ENCODE measurements around the gene KRT36.
A peak's percentile ranks its signal among the peaks of the same experiment; 100 is the strongest.

The KRT36 gene

DNA sequence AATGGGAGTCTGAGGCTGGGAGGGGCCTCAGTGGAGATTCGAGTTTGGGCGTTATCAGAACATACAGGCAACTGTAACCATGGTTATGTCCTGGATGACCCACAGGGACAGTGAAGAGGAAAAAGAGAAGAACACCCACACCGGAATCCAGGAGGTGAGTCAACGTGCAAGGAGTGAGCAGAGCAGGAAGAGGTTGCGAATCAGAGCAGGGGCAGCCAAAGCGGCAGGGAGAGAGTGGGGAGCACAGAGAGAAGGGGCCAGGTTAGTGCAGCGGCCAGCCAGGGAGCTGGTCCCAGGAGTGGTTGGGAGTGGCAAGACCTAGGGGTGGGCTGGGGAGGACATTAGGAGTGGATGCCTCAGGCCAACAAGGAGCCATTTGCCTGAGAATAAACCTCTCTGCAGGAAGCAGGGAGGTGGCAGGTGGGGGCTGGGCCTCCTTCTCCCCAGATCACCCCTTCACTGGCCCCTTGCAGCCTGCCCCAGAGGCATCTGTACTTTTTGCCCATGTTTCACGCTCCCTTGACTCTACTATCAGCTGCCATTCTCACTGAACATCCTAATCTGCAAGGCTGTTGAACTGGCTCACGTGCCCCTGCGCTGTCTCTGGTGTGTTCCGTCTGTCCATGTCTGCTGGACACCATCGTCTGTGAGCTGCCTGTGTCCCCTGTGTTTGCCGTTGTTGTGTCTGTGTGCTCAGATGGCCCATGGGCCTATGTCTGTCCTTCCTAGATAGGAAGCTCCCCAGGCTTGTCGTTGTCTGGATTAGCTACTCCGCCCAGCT, 10.6 kb upstream of the KRT36 start:
- DNase-seq, result no peak

DNA sequence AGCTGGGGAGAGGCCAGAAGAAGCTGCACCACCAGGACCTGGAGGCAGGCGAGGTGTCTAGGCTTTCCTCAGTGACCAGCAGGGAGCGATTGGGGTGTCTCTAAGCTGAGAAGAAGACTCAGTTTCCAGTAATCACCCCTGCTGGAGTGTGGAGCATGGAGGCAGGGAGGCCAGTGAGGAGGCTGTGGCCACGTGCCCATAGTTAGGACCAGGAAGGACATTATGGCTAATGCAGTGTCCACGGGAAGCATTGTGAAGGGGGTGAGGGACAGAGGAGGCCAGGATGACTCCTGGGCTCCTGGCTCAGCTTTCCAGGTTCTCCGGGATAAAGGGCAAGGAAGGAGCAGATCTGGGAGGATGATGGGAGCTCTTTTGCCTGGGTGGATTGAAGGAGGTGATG, 10.0 kb upstream of the KRT36 start:
- no peak for DNase-seq

- DNase-seq, result no peak
Measured at GRCh38 chr17:41498276-41498675, 8.6 kb upstream of the KRT36 start.

- peak; percentile 51 for DNase-seq
Measured at GRCh38 chr17:41496803-41497484, 7.2 kb upstream of the KRT36 start.

DNA sequence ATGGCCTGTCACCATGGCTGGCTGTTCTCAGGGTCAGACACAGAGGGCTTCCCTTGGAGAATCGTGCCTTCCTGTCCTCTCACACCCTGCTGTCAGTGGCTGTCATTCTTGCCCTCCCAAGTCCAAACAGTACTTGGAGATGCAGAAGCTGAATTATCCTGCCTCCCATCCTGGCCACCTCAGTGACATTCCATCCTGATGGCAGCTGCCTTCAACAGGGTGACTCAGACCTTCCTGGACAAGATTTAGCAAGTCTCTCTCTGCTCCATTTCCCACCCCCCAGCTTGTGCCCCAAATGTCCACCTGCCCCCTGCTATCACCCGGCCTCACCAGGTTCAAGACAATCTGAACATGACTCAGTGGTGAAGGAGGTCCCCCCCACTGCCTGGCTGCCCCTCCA, 4.8 kb upstream of the KRT36 start:
- DNase-seq, result no peak

DNA sequence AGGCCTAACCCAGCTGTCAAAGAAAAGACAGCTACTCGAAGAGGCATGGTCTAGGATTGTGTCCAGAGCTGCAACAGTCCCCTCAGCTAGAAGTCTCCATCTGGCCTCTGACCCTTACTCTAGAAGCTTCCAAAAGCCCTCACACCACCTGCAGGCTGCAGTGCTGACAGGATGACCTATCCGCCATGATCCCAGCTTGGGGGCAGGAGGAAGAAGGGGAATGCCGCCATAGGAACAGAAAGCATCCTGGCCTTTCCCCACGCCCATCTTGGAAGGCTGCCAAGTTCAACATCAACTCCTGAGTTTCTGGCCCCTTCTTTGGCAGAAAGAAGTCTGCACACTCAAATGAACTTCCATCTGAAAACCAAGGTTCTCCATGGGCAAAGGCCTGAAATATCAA, 3.1 kb upstream of the KRT36 start:
- no peak for DNase-seq

DNA sequence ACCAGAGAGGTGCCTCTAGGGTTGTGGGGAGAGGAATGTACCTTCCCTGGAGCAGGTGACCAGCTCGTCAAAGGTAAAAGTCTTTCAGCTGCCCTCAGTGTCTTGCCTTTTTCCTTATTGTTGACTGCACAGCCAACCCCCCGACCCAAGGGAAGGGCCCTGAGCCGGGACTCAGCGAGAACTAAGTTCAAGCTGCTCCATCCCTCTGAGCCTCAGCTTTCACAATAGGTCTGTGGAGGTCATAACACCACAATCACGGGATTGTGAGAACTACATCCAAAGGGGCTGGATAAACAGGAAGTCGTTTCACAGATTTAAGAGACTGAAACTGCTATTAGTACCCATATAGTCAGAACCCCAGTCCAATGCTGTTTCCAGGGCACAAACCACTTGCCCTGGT, 2.6 kb upstream of the KRT36 start:
- no peak for DNase-seq

DNA sequence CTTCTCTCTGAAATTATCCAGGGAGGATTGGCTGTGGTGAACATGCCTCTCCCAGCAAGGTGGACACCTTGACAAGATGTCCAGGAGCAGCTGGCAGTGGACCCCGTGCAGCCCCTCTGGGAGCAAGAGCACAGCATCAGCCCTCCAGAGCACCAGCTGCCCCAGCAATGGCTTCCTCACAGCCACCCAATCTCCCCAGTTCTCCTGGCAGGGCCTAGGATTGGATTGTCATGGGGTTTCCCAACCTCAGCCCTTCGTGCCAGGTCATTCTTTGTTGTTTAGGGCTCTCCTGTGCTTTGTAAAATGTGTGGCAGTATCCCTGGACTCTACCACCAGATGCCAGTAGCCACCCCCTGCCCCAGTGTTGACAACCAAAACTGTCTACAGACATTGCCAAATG, 1.8 kb upstream of the KRT36 start:
- no peak for DNase-seq

DNA sequence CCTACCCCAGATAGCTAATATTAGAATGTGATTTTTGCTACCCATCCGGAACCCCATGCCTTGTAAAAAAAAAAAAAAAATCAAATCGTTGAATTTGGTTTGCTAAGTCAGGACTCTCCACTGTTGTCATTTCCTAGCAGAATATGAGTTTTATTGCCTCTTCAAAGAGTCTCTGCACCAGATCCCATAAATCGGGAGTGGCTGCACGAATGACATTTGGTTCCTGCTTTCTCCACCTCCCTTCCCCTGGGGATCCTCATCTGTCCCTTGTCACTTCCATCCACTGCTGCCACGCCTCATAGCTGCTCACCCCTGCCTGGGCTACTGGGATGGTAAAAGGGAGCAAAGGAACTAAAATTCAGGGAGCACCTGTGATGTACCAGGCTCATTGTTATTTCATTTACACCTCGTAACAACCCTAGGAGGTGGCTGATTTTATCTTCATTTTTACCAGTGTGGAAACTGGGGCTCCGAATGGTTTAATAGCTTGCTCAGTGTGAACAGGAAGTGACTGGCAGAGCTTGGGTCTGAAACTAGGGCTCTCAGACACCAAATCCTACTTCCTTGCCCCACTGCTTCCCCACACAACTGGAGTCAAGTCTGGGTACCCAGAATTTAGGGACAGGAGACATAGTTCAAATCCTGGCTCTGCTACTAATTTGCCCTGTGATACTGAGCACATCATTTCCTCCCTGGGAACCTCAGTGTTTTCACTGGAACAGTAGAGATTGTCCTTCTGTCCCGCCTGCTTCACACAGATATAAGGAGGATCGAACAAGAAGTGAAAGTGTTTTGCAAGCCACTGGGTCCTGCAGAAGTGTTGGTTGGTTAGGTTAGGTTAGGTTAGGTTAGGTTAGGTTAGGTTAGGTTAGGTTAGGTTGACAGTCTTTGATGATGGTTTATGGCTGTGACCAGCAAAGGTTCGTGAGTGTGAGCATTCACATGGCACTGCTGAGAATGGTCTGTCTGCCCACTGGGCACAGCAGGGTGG, 585 bp upstream of the KRT36 start:
- DNase-seq, result no peak

- DNase-seq, result no peak
Measured at GRCh38 chr17:41486809-41487530, 2.7 kb downstream of the KRT36 start.

GRCh38 chr17:41486316-41486715, 3.4 kb downstream of the KRT36 start:
- DNase-seq, result no peak

DNA sequence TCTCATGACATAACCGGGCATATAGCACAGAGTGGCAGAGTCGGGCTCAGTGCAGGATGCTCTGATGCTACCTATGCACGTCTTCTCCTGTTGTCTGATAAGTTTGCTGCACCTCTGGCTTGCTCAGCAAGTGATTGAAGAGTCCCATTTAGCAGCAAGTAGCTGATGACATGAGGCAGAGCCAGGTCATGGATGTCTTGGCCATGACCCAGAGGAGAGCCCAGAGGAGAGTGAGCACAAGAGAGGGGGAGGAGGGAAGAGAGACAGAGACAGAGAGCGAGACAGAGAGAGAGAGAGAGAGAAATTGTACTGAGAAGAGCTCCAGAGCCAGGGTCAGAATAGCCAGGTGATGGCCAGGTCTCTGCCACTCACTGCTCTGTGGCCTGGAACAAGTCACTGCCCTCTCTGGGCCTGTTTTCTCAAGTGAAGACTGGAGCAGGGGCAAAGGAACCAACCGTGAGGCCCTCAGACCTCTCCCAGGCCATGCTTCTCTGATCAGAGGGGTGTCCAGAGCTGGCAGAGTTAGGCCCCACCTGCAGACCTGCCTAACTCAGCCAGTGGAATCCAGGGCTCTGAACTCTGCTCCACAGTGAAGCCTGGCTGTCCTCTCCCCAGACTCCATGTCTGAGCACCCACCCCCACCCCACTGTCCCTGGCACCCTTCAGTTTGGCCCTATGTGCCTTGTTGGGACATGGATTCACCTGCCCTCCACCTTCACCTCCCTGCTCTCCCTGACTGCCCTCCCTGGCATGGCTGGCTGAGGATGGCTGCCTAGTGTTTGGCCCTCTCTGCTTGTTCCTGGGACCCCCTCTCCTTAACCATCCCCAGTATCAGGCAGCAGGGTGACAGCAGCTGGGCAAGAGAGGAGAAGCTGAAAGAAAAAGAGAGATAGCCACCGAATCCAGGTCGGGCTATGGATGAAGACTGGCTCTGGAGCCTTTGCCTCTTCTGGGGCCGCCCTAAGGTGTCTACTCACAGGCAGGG, 4.5 kb downstream of the KRT36 start:
- DNase-seq, result no peak

GRCh38 chr17:41483991-41484826, 5.5 kb downstream of the KRT36 start:
- DNase-seq, result no peak

DNA sequence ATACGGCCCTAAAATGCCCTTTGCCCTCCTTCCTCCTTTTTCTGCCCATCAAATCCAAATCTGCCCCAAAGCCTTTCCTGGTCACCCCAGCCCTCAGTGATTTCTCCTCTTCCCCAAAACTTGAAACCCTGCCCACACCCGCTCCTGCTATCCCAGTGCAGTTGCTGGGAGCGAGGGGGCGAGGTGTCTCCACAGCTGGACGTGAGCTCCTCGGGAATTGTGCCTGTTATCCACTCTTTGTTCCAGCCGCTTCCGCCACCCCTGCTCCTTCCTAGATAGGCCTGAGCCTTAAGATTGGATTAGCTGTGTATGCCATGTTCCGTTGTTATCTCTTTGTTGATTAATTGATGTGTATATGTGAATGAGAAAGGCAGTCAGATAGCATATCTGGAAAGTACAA, 6.2 kb downstream of the KRT36 start:
- DNase-seq, result no peak

GRCh38 chr17:41481036-41481435, 8.7 kb downstream of the KRT36 start, which contains the start of gene KRT35:
KRT35 (minus strand) TSS chr17:41481151; CDS start chr17:41481097, 54 bp downstream.
- no peak for DNase-seq

DNA sequence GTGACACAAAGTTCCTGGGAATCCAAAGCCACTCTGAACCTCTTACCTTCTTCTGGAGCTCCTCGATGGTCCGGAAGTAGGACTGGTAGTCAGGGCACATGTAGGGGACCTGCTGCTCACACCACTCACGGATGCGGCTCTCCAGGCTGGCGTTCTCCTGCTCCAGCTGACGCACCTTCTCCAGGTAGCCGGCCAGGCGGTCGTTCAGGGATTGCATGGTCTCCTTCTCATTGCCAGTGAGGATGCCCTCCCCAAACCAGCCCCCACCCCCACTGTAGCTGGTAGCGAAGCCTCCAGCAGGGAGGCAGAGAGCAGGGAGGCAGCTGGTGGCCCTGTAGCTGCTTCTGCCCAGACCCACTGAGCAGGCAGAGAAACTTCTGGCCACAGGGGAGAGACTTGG, 9.1 kb downstream of the KRT36 start:
- DNase-seq, result no peak

DNA sequence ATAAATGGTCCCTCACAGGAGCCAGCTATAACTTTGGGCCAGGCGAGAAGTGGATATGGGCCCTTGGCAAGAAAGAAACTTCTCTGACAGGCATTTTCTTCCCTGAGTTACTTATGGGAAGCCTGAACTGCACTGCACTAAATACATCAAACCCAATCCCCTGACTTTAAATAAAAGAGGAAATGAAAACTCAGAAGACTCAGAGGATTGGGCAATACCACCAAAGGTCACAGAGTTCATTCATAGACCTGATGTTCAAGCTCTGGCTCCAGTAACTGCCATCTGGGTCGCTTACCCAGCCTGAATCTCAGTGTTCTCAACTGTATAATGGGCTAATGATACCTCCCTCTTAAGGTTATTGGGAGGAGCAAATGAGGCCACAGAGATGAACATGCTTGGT, 9.6 kb downstream of the KRT36 start:
- no peak for DNase-seq

DNA sequence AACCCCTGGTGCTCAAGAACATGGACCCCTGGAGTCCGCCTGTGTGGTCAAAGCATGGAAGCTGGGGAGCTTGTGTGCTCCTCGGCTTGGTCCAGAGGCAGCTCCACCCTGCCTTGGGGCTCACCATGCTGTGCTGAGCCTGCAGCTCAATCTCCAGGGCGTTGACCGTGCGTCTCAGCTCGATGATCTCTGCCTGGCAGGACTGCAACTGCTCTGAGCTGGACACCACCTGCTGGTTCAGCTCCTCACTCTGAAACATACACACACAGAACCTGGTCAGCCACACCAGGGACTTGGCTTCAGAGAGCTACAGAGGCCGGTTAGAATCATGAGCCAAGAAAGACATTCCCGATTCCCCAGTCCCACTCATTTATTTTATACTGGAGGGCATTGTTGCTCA, 11.5 kb downstream of the KRT36 start:
- DNase-seq, result no peak

DNA sequence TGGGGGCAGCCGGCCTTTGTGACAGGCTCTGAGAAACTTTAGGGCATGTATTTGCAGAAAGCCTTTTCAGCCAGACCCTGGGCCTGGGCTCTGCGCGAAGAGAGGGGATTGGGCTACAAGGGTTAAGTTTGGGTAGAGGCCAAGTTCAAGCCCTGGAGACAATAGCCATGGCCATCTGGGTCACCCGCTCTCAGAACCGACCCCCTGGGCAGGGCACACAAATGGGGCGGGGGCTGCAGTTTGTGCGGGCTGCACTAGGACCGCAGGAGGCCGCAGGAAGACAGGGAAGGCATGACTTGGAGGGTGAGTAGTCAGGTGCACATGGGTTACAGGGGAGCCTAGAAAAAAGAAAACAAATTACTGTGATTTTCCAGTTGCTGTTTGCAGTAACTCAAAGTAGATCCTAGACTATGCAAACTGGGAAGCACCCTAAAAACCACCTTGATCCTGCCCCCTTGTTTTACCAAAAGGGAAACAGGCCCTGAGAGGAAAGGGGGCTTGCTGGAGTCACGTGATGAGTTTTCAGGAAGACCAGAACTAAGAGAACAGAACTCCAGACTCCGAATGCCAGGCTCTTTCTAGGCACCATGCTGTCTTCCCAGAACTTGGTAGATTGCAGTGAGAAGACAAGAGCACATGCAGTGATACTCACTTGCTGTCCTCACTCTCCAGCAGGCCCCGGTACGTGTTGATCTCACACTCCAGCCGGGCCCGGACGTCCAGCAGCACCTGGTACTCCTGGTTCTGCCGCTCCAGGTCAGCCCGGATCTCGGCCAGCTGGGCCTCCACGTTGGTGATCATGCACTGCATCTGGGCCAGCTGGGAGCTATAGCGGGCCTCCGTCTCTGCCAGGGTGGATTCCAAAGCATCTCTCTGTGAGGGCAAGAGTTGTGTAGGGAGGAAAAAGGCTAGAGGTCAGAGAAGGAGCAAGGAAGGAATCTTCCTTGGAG, 12.6 kb downstream of the KRT36 start:
- DNase-seq, result no peak

All from NCI-H1048 (cell line).